ENCODE data around the gene PF4V1.
A peak's percentile ranks its signal among the peaks of the same experiment; 100 is the strongest.
"Not testable (repeated sequence)": the region's sequence is repeated elsewhere in the genome, so short reads cannot be mapped to it uniquely, and the experiment has no call there.

PF4V1 gene

GRCh38 chr4:73892966-73893365 is 39.9 kb downstream of the PF4V1 start:
- TF ChIP-seq, protein P1, sequence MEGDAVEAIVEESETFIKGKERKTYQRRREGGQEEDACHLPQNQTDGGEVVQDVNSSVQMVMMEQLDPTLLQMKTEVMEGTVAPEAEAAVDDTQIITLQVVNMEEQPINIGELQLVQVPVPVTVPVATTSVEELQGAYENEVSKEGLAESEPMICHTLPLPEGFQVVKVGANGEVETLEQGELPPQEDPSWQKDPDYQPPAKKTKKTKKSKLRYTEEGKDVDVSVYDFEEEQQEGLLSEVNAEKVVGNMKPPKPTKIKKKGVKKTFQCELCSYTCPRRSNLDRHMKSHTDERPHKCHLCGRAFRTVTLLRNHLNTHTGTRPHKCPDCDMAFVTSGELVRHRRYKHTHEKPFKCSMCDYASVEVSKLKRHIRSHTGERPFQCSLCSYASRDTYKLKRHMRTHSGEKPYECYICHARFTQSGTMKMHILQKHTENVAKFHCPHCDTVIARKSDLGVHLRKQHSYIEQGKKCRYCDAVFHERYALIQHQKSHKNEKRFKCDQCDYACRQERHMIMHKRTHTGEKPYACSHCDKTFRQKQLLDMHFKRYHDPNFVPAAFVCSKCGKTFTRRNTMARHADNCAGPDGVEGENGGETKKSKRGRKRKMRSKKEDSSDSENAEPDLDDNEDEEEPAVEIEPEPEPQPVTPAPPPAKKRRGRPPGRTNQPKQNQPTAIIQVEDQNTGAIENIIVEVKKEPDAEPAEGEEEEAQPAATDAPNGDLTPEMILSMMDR (IDR thresholded peaks at IDR 0.05): no peak
- Histone ChIP-seq H3K27me3 (no peaks in the 10 kb centered on the region), H3K4me1 (ENCODE audit: control insufficient read depth in 1 of 2, insufficient read depth in 1 of 2, low read depth in 1 of 2, low read length in 1 of 2) (peaks cover 17 to 23% of the 10 kb centered on the region in 2 experiments), H3K4me3 (ENCODE audit: low read depth in 1 of 2, low read length in 1 of 2) (no peak overlapping the region), H3K36me3 (no peaks in the 10 kb centered on the region), H3K27ac (peak overlapping the region; percentile 62), H3K9me3 (no peaks in the 10 kb centered on the region)

DNA sequence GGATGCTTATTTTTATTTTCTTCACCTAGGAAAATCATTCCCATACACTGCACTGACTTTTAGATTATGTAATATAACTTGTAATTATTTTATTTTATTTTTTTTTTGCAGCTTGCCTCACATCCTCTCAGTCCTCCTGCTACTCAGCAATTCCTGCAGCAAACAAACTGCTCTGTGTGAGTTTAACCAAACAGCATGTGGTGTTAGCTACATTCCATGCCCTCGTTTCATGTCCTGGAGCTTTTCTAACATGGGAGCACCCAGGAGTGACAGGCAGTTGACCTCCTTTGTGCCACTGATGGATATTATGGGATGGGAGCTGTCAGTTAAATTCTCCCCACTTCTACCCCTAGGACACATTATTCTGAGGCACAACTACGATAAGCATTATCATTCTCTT is 40.9 kb downstream of the PF4V1 start:
- Histone ChIP-seq H3K9me3 (no peaks in the 10 kb centered on the region), H3K4me1 (ENCODE audit: control insufficient read depth in 1 of 2, insufficient read depth in 1 of 2, low read depth in 1 of 2, low read length in 1 of 2) (peaks cover 17 to 23% of the 10 kb centered on the region in 2 experiments), H3K27me3 (no peaks in the 10 kb centered on the region), H3K4me3 (ENCODE audit: low read depth in 1 of 2, low read length in 1 of 2) (no peak overlapping the region), H3K36me3 (no peaks in the 10 kb centered on the region), H3K27ac (no peak overlapping the region)
- TF ChIP-seq, protein P1 (IDR thresholded peaks at IDR 0.05): no peak

DNA sequence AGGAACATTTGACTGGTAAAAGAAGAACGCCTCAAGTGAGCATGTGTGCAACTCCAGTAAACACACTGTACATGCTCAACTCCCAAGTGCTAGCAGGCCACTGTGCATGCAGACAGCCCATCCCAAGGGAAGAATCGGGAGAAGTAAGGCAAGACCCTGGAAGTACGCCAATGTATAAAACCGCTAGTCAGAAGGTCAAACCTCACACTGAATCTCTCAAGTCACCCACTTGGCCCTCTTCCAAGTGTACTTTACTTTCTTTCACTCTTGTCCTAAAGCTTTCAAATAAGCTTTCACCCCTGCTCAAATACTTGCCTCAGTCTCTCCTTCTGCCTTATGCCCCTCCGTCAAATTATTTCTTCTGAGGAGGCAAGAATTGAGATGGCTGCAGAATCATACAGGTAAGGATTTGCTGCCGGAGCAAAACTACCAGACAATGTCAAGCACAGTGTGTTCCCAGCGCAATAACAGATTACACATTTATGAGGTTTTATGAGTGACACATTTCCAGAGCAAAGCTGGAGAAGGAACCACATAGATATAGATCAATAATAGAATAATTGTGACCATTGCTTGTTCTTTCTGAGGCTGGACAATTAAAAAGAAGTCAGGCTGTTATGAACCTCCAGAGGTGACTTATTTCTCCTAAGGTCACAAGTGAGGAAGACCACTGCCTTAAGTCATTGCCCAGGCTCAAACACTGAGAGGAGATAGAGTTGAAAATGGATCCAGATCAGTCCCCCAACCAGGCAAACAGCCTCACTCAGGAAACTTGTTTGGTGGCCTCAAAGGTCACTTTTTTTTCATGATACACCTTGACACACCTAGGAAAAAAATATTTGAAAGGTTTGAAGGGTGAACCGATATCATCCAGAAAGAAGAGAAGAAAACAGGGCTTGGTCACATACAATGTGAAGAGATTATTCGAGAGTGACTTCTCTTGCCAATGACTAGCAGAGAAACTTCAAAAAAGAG is 42.4 kb downstream of the PF4V1 start:
- TF ChIP-seq, protein P1 (IDR thresholded peaks at IDR 0.05): no peak
- no peaks in the 10 kb centered on the region for H3K36me3 ChIP-seq
- H3K4me3 ChIP-seq (ENCODE audit: low read depth in 1 of 2, low read length in 1 of 2): no peak overlapping the region
- no peak overlapping the region for H3K27ac ChIP-seq
- peaks cover 17 to 22% of the 10 kb centered on the region in 2 experiments for H3K4me1 ChIP-seq (ENCODE audit: control insufficient read depth in 1 of 2, insufficient read depth in 1 of 2, low read depth in 1 of 2, low read length in 1 of 2)
- no peaks in the 10 kb centered on the region for H3K9me3 ChIP-seq
- no peaks in the 10 kb centered on the region for H3K27me3 ChIP-seq

DNA sequence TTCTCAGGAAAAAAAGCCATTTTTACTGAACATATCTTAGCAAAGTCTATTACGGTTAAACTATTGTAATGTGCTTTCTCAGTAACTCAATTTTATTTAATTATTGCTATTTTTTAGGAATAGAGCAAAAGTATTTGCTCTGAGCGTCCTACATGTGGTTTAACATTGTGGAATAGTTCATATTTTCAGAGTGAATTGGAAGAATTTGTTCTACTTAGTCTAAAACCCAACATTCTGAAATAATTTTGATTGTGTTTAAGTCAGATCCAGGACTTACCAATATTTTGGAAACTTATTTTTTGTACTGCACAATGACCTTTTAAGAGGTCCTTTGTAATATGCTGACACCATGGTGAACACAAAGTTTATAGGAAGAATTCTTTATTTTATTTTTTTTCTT is 43.3 kb downstream of the PF4V1 start:
- H3K27ac ChIP-seq: no peak overlapping the region
- no peak overlapping the region for H3K4me3 ChIP-seq (ENCODE audit: low read depth in 1 of 2, low read length in 1 of 2)
- H3K4me1 ChIP-seq (ENCODE audit: control insufficient read depth in 1 of 2, insufficient read depth in 1 of 2, low read depth in 1 of 2, low read length in 1 of 2): peaks cover 11 to 13% of the 10 kb centered on the region in 2 experiments
- H3K36me3 ChIP-seq: no peaks in the 10 kb centered on the region
- no peaks in the 10 kb centered on the region for H3K27me3 ChIP-seq
- no peaks in the 10 kb centered on the region for H3K9me3 ChIP-seq
- TF ChIP-seq, protein P1 (IDR thresholded peaks at IDR 0.05): no peak

GRCh38 chr4:73897380-73898136 is 44.5 kb downstream of the PF4V1 start:
- no peaks in the 10 kb centered on the region for H3K36me3 ChIP-seq
- H3K9me3 ChIP-seq: no peaks in the 10 kb centered on the region
- H3K4me1 ChIP-seq (ENCODE audit: control insufficient read depth in 1 of 2, insufficient read depth in 1 of 2, low read depth in 1 of 2, low read length in 1 of 2): peaks cover 0 to 3% of the 10 kb centered on the region in 2 experiments
- H3K27ac ChIP-seq: no peak overlapping the region
- no peaks in the 10 kb centered on the region for H3K27me3 ChIP-seq
- no peak overlapping the region for H3K4me3 ChIP-seq (ENCODE audit: low read depth in 1 of 2, low read length in 1 of 2)
- TF ChIP-seq, protein P1 (IDR thresholded peaks at IDR 0.05): no peak

GRCh38 chr4:73899338-73899737 is 46.2 kb downstream of the PF4V1 start:
- not testable (repeated sequence) for H3K9me3 ChIP-seq; H3K27me3 ChIP-seq; H3K27ac ChIP-seq; H3K4me3 ChIP-seq (ENCODE audit: low read depth in 1 of 2, low read length in 1 of 2); H3K36me3 ChIP-seq
- peaks cover 0 to 17% of the 10 kb centered on the region in 2 experiments for H3K4me1 ChIP-seq (ENCODE audit: control insufficient read depth in 1 of 2, insufficient read depth in 1 of 2, low read depth in 1 of 2, low read length in 1 of 2)
